GM12892 (cell line): ENCODE results near the gene CYP2C19.

Experiments used
- DNase-seq: peaks from one replicate; pipeline ENCODE4 v3.0.0; 2011; ENCODE audit not compliant: insufficient read length
- FAIRE-seq: peaks from 2 replicates; lab custom pipeline; 2011; peaks lifted over from hg19 to GRCh38; lab: Jason Lieb, UNC
- POLR2A ChIP-seq: IDR thresholded peaks from 2 replicates; pipeline ENCODE4 v1.6.1; 2011; ENCODE audit warnings: low read depth, low read length, control low read depth
- POLR2AphosphoS5 ChIP-seq: IDR thresholded peaks from 2 replicates; pipeline ENCODE4 v1.6.1; 2011; ENCODE audit warnings: low read depth, low read length, control low read depth
- TAF1 ChIP-seq: IDR thresholded peaks from 2 replicates; pipeline ENCODE4 v1.6.1; 2011; ENCODE audit warnings: low read depth, mild to moderate bottlenecking, control low read depth, low read length, borderline replicate concordance

CYP2C19 gene

DNA sequence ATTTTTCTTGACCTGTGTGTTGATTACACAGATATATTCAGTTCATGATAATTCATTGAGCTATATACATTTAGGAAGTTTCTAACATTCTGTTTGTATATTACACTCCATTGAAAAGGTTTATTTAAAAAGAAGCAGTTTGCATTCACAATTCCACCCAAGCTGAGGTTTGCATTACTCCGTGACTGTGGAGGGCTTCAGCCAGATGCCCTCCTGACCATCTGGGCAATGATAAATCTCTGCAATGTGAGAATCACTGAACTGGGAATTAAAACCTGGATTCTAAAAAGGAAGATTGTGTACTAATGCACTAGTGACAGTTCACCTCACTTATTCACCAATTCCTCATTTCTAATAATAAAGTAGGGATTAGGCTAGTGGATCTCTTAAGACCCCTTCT is 139.6 kb downstream of the CYP2C19 start:
- FAIRE-seq (no peak), DNase-seq (no peak)
- TF ChIP-seq POLR2AphosphoS5 (no peak), POLR2A (no peak), TAF1 (no peak)

DNA sequence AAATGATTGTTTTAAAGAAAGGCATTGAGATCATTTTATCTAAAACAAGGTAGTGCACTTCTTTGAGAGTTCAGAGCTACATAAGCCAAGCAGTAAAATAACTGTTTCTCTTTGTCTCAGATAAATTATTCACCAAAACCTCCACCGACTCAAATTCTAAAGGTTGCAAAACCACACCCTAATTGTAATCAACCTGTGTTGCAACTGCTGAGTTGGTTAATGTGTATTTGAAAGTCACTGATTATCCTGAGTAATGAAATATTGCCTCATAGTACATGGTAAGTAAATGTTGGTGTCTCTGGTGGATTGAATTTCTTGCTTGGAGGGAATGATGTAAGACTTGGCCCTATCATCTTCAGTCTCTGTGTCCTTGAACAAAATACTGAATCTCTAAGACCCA is 140.1 kb downstream of the CYP2C19 start:
- FAIRE-seq (no peak), DNase-seq (no peak)
- TF ChIP-seq POLR2A = no peak
- TF ChIP-seq TAF1 = no peak
- no peak for TF ChIP-seq POLR2AphosphoS5
